K562 (cell line): ENCODE results near the gene SEMA3F.

ENCODE experiments used
- HNRNPH1 ChIP-seq: fragments of 200-400 bp; formaldehyde crosslinking; optimal IDR thresholded peaks from 2 replicates; pipeline ENCODE3; 2017; ENCODE audit warnings: low read depth, mild to moderate bottlenecking, low read length, moderate library complexity
- MTF1 ChIP-seq: fragments of 250-450 bp; sonication (Bioruptor Pico); IDR thresholded peaks from 2 replicates; pipeline ENCODE4 v1.9.0; 2021; ENCODE audit warnings: moderate library complexity, mild to moderate bottlenecking, inconsistent platforms, borderline replicate concordance
- PHF8 ChIP-seq: fragments of 200-600 bp; sonication (generic); IDR thresholded peaks from 2 replicates; pipeline ENCODE4 v1.6.1; 2012; ENCODE audit warnings: mixed run types, mild to moderate bottlenecking, inconsistent platforms, low read length, moderate library complexity, borderline replicate concordance
- TF ChIP-seq, protein P1 (sequence below): sonication (generic); formaldehyde crosslinking; IDR thresholded peaks from 2 replicates; pipeline ENCODE4 v1.9.0; 2022; ENCODE audit warnings: mild to moderate bottlenecking, missing genetic modification reagents

DNA sequence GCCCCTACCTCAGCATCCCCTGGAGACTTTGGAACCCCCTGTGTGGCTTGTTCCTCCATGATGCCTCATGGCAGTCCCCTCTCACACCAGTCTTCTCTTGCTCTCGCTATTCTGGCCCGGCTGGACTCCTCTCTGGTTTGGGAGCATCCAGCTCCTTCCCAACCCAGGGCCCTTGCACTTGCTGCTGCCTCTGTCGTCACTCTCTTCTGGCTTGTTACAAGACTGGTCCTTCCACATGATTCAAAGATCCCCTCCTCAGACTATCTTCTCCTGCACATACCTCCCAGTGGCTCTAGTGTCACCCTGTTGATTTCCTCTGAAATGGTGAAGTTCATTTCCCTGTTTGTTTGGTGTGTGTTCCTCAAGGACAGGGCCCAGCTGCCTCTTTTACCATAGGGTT lies 74.4 kb downstream of the SEMA3F start:
- TF ChIP-seq, protein P1, sequence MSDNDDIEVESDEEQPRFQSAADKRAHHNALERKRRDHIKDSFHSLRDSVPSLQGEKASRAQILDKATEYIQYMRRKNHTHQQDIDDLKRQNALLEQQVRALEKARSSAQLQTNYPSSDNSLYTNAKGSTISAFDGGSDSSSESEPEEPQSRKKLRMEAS (CRISPR knock-in tag): no peak
- TF ChIP-seq PHF8: no peak
- TF ChIP-seq HNRNPH1: no peak
- no peak for TF ChIP-seq MTF1
